IMR-90 (cell line): ENCODE results near the gene ATG9B. TPM values are rescaled to one million over a fixed set of nuclear protein-coding genes. Genes with fewer than 3 reads are reported as not detected.

Source experiments
- ATAC-seq: fragments of 200-7000 bp; cut with Tn5 transposase; 2 replicates; pipeline ENCODE4 v1.9.1; 2020; ENCODE audit warnings: low read depth, mild to moderate bottlenecking, moderate library complexity
- BruUV-seq: library from RNA; stranded (reverse); fragments of 400-500 nt; replicated peaks from 2 replicates; lab custom pipeline; 2021; lab: Mats Ljungman, UMichigan
- CTCF ChIA-PET: fragments of 300-600 bp; formaldehyde crosslinking; extraction: SDS; loops from one replicate; lab custom pipeline; 2021; ENCODE audit warnings: antibody characterized with exemption; lab: Yijun Ruan, JAX
- POLR2A ChIA-PET: fragments of 300-600 bp; sonication (Branson Sonifier 250); formaldehyde crosslinking; loops from one replicate; lab custom pipeline; 2022; ENCODE audit warnings: antibody characterized with exemption; ENCODE audit not compliant: unreplicated experiment; lab: Charles Lee
- DNase-seq: peaks from one replicate; pipeline ENCODE4 v3.0.0; 2013
- H2AFZ ChIP-seq: replicated peaks from 2 replicates; pipeline ENCODE3; 2013; ENCODE audit warnings: low read length, mild to moderate bottlenecking; ENCODE audit not compliant: poor library complexity
- H2AK5ac ChIP-seq: 2 replicates; pipeline ENCODE4 v1.6.1; 2013; ENCODE audit warnings: low read depth, low read length, inconsistent platforms
- H2AK9ac ChIP-seq: replicated peaks from 2 replicates; pipeline ENCODE3; 2013; ENCODE audit warnings: mild to moderate bottlenecking, low read depth, low read length, moderate library complexity; ENCODE audit not compliant: poor library complexity
- H2BK120ac ChIP-seq: 2 replicates; pipeline ENCODE4 v1.6.1; 2013; ENCODE audit warnings: low read depth, low read length, inconsistent platforms
- H2BK15ac ChIP-seq: 3 replicates; pipeline ENCODE4 v1.6.1; 2013; ENCODE audit warnings: low read depth, low read length, inconsistent platforms
- H2BK20ac ChIP-seq: 2 replicates; pipeline ENCODE4 v1.6.1; 2013; ENCODE audit warnings: low read depth, mild to moderate bottlenecking, inconsistent platforms, low read length, moderate library complexity
- H2BK5ac ChIP-seq: 2 replicates; pipeline ENCODE4 v1.6.1; 2013; ENCODE audit warnings: mild to moderate bottlenecking, low read depth, low read length, inconsistent platforms; ENCODE audit not compliant: poor library complexity, severe bottlenecking
- H3K14ac ChIP-seq: replicated peaks from 2 replicates; pipeline ENCODE4 v1.6.1; 2013; ENCODE audit warnings: low read depth, low read length, inconsistent platforms
- H3K18ac ChIP-seq: 2 replicates; pipeline ENCODE4 v1.6.1; 2013; ENCODE audit warnings: low read depth, low read length, control low read depth
- H3K23ac ChIP-seq: 2 replicates; pipeline ENCODE4 v1.6.1; 2013; ENCODE audit warnings: low read depth, low read length, inconsistent platforms
- H3K27ac ChIP-seq: 2 replicates; pipeline ENCODE4 v1.5.1; 2013; ENCODE audit warnings: mild to moderate bottlenecking, control low read depth, low read length; ENCODE audit not compliant: insufficient read depth
- H3K27me3 ChIP-seq: 2 replicates; pipeline ENCODE4 v1.6.1; 2013; ENCODE audit warnings: low read length; ENCODE audit not compliant: control insufficient read depth, insufficient read depth
- H3K36me3 ChIP-seq: 2 replicates; pipeline ENCODE4 v1.6.1; 2013; ENCODE audit warnings: low read length, mixed read lengths; ENCODE audit not compliant: control insufficient read depth, insufficient read depth
- H3K4ac ChIP-seq: 2 replicates; pipeline ENCODE4 v1.6.1; 2013; ENCODE audit warnings: low read depth, low read length, inconsistent platforms
- H3K4me1 ChIP-seq: 2 replicates; pipeline ENCODE4 v1.6.1; 2013; ENCODE audit warnings: low read length, mixed read lengths; ENCODE audit not compliant: control insufficient read depth, insufficient read depth
- H3K4me2 ChIP-seq: 2 replicates; pipeline ENCODE4 v1.6.1; 2013; ENCODE audit warnings: low read depth, mild to moderate bottlenecking, control low read depth, low read length, moderate library complexity
- H3K4me3 ChIP-seq: 2 replicates; pipeline ENCODE4 v1.5.1; 2013; ENCODE audit warnings: low read depth, mild to moderate bottlenecking, control low read depth, low read length, moderate library complexity; ENCODE audit not compliant: insufficient read depth
- H3K56ac ChIP-seq: 2 replicates; pipeline ENCODE4 v1.6.1; 2013; ENCODE audit warnings: low read length, inconsistent platforms; ENCODE audit not compliant: insufficient read depth; ENCODE audit errors: extremely low read depth
- H3K79me1 ChIP-seq, 2 experiments: 2 replicates each; pipeline ENCODE4 v1.6.1; 2013; ENCODE audit warnings: low read length in 2 of 2, inconsistent platforms in 1 of 2, low read depth in 1 of 2
- H3K9ac ChIP-seq: 2 replicates; pipeline ENCODE4 v1.6.1; 2013; ENCODE audit warnings: low read depth, low read length, control low read depth
- H3K9me1 ChIP-seq: 2 replicates; pipeline ENCODE4 v1.6.1; 2013; ENCODE audit warnings: low read length, inconsistent platforms; ENCODE audit not compliant: insufficient read depth
- H3K9me3 ChIP-seq: 2 replicates; pipeline ENCODE4 v1.6.1; 2013; ENCODE audit warnings: low read length; ENCODE audit not compliant: control insufficient read depth, insufficient read depth
- H4K20me1 ChIP-seq: 2 replicates; pipeline ENCODE4 v1.6.1; 2013; ENCODE audit warnings: low read length, inconsistent platforms; ENCODE audit not compliant: insufficient read depth
- H4K5ac ChIP-seq: 2 replicates; pipeline ENCODE4 v1.6.1; 2013; ENCODE audit warnings: mild to moderate bottlenecking, low read depth, low read length, control low read depth
- H4K8ac ChIP-seq, 2 experiments: 2 replicates each; pipeline ENCODE4 v1.6.1; 2013; ENCODE audit warnings: low read depth in 2 of 2, low read length in 2 of 2, control low read depth in 1 of 2, inconsistent platforms in 1 of 2
- H4K91ac ChIP-seq: 2 replicates; pipeline ENCODE4 v1.6.1; 2013; ENCODE audit warnings: low read depth, low read length, inconsistent platforms; ENCODE audit not compliant: insufficient read depth
- CEBPB ChIP-seq: IDR thresholded peaks from 2 replicates; pipeline ENCODE4 v1.6.1; 2012; ENCODE audit warnings: low read depth, low read length, improper control_type of control experiment
- CHD1 ChIP-seq: IDR thresholded peaks from 2 replicates; pipeline ENCODE4 v1.6.1; 2012; ENCODE audit warnings: low read depth, low read length, improper control_type of control experiment
- FOS ChIP-seq: fragments of 150-350 bp; IDR thresholded peaks from 2 replicates; pipeline ENCODE4 v1.6.1; 2016; ENCODE audit warnings: low read depth, low read length
- MAFK ChIP-seq: IDR thresholded peaks from 2 replicates; pipeline ENCODE4 v1.6.1; 2012; ENCODE audit warnings: low read depth, low read length, improper control_type of control experiment
- MAZ ChIP-seq: IDR thresholded peaks from 2 replicates; pipeline ENCODE4 v1.6.1; 2012; ENCODE audit warnings: low read depth, mild to moderate bottlenecking, low read length, improper control_type of control experiment, moderate library complexity, borderline replicate concordance
- MXI1 ChIP-seq: IDR thresholded peaks from 2 replicates; pipeline ENCODE4 v1.6.1; 2012; ENCODE audit warnings: low read depth, mild to moderate bottlenecking, low read length, moderate library complexity, borderline replicate concordance
- NFE2L2 ChIP-seq: fragments of 150-350 bp; IDR thresholded peaks from 2 replicates; pipeline ENCODE4 v1.6.1; 2016; ENCODE audit warnings: low read depth, mild to moderate bottlenecking, low read length
- POLR2A ChIP-seq: IDR thresholded peaks from 2 replicates; pipeline ENCODE4 v1.6.1; 2012; ENCODE audit warnings: mild to moderate bottlenecking, low read depth, low read length
- RAD21 ChIP-seq: IDR thresholded peaks from 2 replicates; pipeline ENCODE4 v1.6.1; 2012; ENCODE audit warnings: low read length, improper control_type of control experiment
- RCOR1 ChIP-seq: IDR thresholded peaks from 2 replicates; pipeline ENCODE4 v1.6.1; 2012; ENCODE audit warnings: mild to moderate bottlenecking, low read length, improper control_type of control experiment; ENCODE audit not compliant: insufficient replicate concordance
- RFX5 ChIP-seq: IDR thresholded peaks from 2 replicates; pipeline ENCODE4 v1.8.0; 2012; ENCODE audit warnings: low read depth, mild to moderate bottlenecking, low read length, moderate library complexity
- WGBS, 2 experiments: methylation state at CpG; one replicate each; pipeline versions ENCODE4 v1.1.5 to v1.1.7; 2013; ENCODE audit warnings: missing lambda C conversion rate in 2 of 2; ENCODE audit not compliant: insufficient read length in 1 of 2; ENCODE audit errors: extremely low coverage in 2 of 2; 5-methylcytosine and 5-hydroxymethylcytosine counted together
- dilution Hi-C: fragments of 300-500 bp; cut with HindIII; formaldehyde crosslinking; loops from one replicate; pipeline ENCODE4 v1.14.3; 2018; ENCODE audit warnings: low sequenced_read_pairs; ENCODE audit not compliant: unreplicated experiment
- in situ Hi-C: fragments of 300-500 bp; cut with MboI; formaldehyde crosslinking; loops from 3 replicates; pipeline ENCODE4 v1.14.3; 2019; ENCODE audit warnings: low sequenced_read_pairs, inconsistent platforms, mixed read lengths
- intact Hi-C: fragments of 100-400 bp; cut with micrococcal nuclease; formaldehyde crosslinking; loops from 2 replicates; pipeline ENCODE4 v1.10.0; 2022
- polyA plus RNA-seq, 3 experiments: library from polyadenylated mRNA; depleted of rRNA; stranded (reverse); fragments of >200 nt; gene quantifications; 2 replicates each; pipeline ENCODE4 v1.2.3, GENCODE V29; 2012; ENCODE audit warnings: low replicate concordance in 1 of 3
- total RNA-seq: library from RNA; depleted of rRNA; stranded (reverse); fragments of >200 nt; gene quantifications from 2 replicates; pipeline ENCODE4 v1.2.3, GENCODE V29; 2012
- TF ChIP-seq, protein P1 (sequence below): fragments of 150-350 bp; IDR thresholded peaks from 2 replicates; pipeline ENCODE4 v1.6.1; 2016; ENCODE audit warnings: low read depth, mild to moderate bottlenecking, low read length, moderate library complexity, borderline replicate concordance
- TF ChIP-seq, protein P2 (sequence below): conservative IDR thresholded peaks from 2 replicates; pipeline ENCODE4 v1.5.1; 2012; ENCODE audit warnings: mild to moderate bottlenecking, low read depth, low read length, improper control_type of control experiment
- TF ChIP-seq, protein P3 (sequence below): fragments of 150-350 bp; IDR thresholded peaks from 2 replicates; pipeline ENCODE4 v1.6.1; 2017; ENCODE audit warnings: mild to moderate bottlenecking, antibody characterized with exemption, low read length, low read depth

ATG9B gene
- total and polyA plus RNA-seq, 2 of the 4 experiments (the other 2 are of a cell fraction) = 0.18 to 0.91 TPM

DNA sequence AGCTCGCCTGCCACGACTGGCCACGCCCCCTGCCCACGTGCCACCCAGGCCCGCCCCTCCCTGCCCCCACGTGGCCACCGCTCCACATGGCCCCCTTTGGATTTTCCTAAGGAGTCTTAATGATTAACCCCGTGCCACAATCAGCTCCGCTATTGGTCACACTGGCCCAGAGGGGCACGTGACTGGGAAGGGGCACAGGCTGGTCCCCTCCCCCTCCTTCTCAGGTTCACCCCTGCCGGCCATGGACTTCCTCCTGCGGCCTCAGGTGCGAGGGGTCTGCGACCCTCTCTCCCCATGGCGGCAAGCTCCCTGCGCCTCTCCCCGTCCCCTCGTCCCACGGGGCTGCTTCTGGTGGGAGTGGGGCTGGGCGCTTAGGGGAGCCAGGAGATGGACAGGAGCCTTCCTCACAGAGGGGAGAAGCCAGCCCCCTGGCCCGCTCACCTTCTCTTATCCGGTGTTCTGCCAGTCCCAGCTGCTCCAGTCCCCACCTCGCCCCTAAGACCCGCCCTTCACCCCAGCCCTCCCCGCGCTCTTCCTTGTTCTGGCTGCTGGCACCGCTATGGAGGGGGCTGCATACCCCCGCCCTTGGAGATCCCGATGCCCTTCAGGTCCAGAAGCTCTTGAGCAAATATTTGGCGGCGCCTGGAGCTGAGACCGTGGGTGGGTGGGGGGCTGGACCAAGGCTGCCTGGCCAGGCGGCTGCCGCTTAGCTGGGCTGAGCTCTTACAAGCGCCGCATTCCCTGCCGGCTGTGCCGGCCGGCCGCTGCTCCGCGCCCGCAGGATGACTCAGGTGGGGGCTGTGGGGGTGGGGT lies 38.3 kb upstream of the ATG9B start:
- H3K27ac ChIP-seq = peak overlapping the region; percentile 52
- H2BK20ac ChIP-seq = no peak overlapping the region; the same call in 1 of the 2 replicates
- 0% methylated on average over 2 of the region's 43 CpGs; no CpG with 5 or more reads in 1 of the 2 experiments for WGBS, 2 experiments
- no peaks in the 10 kb centered on the region for H3K9me3 ChIP-seq
- DNase-seq (peak; percentile 76), ATAC-seq (peak; percentile 28)
- dilution Hi-C loops = no loop called here
- H2BK5ac ChIP-seq = peak overlapping the region; percentile 51
- H3K18ac ChIP-seq = no peak overlapping the region
- H3K9me1 ChIP-seq = peaks cover 12% of the 10 kb centered on the region; the same call in 1 of the 2 replicates
- H3K56ac ChIP-seq = no peak overlapping the region
- H3K27me3 ChIP-seq = no peaks in the 10 kb centered on the region
- no peak overlapping the region for H4K8ac ChIP-seq
- H3K4me3 ChIP-seq = no peak overlapping the region
- BruUV-seq = no TSS peak
- in situ Hi-C loops = no loop called here
- peaks cover 24 to 66% of the 10 kb centered on the region in 2 experiments for H3K79me1 ChIP-seq
- H4K5ac ChIP-seq = no peak overlapping the region
- H2AK5ac ChIP-seq = peak overlapping the region; percentile 94
- peak overlapping the region; percentile 26; the same call in 1 of the 2 replicates for H2BK120ac ChIP-seq
- 0 out of 2 replicates have a peak overlapping the region, but pooled peaks have one; percentile 47 for H3K14ac ChIP-seq
- H4K91ac ChIP-seq = peak overlapping the region; percentile 60
- peaks cover 32% of the 10 kb centered on the region for H4K20me1 ChIP-seq
- peaks cover 31% of the 10 kb centered on the region for H3K36me3 ChIP-seq
- POLR2A ChIA-PET = interaction anchor here (0.6 kb wide), 1 partner anchor 19 kb away, joined by 3 read pairs; no protein-coding TSS in a partner anchor
- no peak overlapping the region for H3K9ac ChIP-seq
- H3K4me1 ChIP-seq = peaks cover 39% of the 10 kb centered on the region
- H2AFZ ChIP-seq = peak overlapping the region; percentile 58
- H2BK15ac ChIP-seq = no peak overlapping the region; the same call in 2 of the 3 replicates
- peak overlapping the region; percentile 97 for H2AK9ac ChIP-seq
- no peak overlapping the region for H3K23ac ChIP-seq
- intact Hi-C loops = no loop called here
- H3K4ac ChIP-seq = peak overlapping the region; percentile 89
- H3K4me2 ChIP-seq = peak overlapping the region; percentile 62; the same call in 1 of the 2 replicates
- CTCF ChIA-PET = no interaction called here
- TF ChIP-seq, protein P1, sequence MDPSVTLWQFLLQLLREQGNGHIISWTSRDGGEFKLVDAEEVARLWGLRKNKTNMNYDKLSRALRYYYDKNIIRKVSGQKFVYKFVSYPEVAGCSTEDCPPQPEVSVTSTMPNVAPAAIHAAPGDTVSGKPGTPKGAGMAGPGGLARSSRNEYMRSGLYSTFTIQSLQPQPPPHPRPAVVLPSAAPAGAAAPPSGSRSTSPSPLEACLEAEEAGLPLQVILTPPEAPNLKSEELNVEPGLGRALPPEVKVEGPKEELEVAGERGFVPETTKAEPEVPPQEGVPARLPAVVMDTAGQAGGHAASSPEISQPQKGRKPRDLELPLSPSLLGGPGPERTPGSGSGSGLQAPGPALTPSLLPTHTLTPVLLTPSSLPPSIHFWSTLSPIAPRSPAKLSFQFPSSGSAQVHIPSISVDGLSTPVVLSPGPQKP = no peak
- TF ChIP-seq RCOR1 = no peak
- TF ChIP-seq FOS = no peak
- TF ChIP-seq POLR2A = peak; percentile 58
- TF ChIP-seq, protein P2, sequence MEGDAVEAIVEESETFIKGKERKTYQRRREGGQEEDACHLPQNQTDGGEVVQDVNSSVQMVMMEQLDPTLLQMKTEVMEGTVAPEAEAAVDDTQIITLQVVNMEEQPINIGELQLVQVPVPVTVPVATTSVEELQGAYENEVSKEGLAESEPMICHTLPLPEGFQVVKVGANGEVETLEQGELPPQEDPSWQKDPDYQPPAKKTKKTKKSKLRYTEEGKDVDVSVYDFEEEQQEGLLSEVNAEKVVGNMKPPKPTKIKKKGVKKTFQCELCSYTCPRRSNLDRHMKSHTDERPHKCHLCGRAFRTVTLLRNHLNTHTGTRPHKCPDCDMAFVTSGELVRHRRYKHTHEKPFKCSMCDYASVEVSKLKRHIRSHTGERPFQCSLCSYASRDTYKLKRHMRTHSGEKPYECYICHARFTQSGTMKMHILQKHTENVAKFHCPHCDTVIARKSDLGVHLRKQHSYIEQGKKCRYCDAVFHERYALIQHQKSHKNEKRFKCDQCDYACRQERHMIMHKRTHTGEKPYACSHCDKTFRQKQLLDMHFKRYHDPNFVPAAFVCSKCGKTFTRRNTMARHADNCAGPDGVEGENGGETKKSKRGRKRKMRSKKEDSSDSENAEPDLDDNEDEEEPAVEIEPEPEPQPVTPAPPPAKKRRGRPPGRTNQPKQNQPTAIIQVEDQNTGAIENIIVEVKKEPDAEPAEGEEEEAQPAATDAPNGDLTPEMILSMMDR = no peak
- peak; percentile 86 for TF ChIP-seq MAZ
- TF ChIP-seq MAFK = no peak
- TF ChIP-seq CEBPB = no peak
- TF ChIP-seq RFX5 = no peak
- peak; percentile 14; the same call in 1 of the 2 replicates for TF ChIP-seq NFE2L2
- TF ChIP-seq MXI1 = peak; percentile 86
- TF ChIP-seq RAD21 = no peak
- TF ChIP-seq, protein P3, sequence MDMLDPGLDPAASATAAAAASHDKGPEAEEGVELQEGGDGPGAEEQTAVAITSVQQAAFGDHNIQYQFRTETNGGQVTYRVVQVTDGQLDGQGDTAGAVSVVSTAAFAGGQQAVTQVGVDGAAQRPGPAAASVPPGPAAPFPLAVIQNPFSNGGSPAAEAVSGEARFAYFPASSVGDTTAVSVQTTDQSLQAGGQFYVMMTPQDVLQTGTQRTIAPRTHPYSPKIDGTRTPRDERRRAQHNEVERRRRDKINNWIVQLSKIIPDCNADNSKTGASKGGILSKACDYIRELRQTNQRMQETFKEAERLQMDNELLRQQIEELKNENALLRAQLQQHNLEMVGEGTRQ = peak; percentile 95
- TF ChIP-seq CHD1 = no peak
